ENCODE data around the gene RCAN1.
A peak's percentile ranks its signal among the peaks of the same experiment; 100 is the strongest.

RCAN1 gene

GRCh38 chr21:34642211-34643075 lies 27.5 kb upstream of the RCAN1 start:
- peak; percentile 25 for TF ChIP-seq PAX5 (IDR thresholded peaks at IDR 0.05; ENCODE audit: insufficient read depth, low read length, severe bottlenecking)
- 0 out of 2 replicates have a peak, but pooled peaks have one; percentile 10 for TF ChIP-seq SPI1 (IDR thresholded peaks at IDR 0.05; ENCODE audit: low read depth, low read length)
- no peak for TF ChIP-seq POLR2A (IDR thresholded peaks at IDR 0.05; ENCODE audit: low read depth, low read length)
- no peak for TF ChIP-seq TAF1 (IDR thresholded peaks at IDR 0.05; ENCODE audit: low read depth, low read length)
- peak; percentile 91 for FAIRE-seq
- peak; percentile 30 for DNase-seq (ENCODE audit: insufficient read length, low spot score)

- DNase-seq (ENCODE audit: insufficient read length, low spot score) = no peak
- no peak for FAIRE-seq
- no peak for TF ChIP-seq SPI1 (IDR thresholded peaks at IDR 0.05; ENCODE audit: low read depth, low read length)
These were observed 25.9 kb upstream of the RCAN1 start for GRCh38 chr21:34640858-34641257.

- FAIRE-seq (peak; percentile 85), DNase-seq (ENCODE audit: insufficient read length, low spot score) (peak; percentile 25)
- TF ChIP-seq TAF1 (IDR thresholded peaks at IDR 0.05; ENCODE audit: low read depth, low read length) (0 out of 2 replicates have a peak, but pooled peaks have one; percentile 28), PAX5 (IDR thresholded peaks at IDR 0.05; ENCODE audit: insufficient read depth, low read length, severe bottlenecking) (no peak)
These were observed 25.2 kb upstream of the RCAN1 start for GRCh38 chr21:34639882-34640788.

GRCh38 chr21:34639250-34639649 lies 24.3 kb upstream of the RCAN1 start:
- TF ChIP-seq POLR2AphosphoS5 (IDR thresholded peaks at IDR 0.05; ENCODE audit: low read depth, low read length) = no peak
- TF ChIP-seq TAF1 (IDR thresholded peaks at IDR 0.05; ENCODE audit: low read depth, low read length) = no peak
- TF ChIP-seq POLR2A (IDR thresholded peaks at IDR 0.05; ENCODE audit: low read depth, low read length) = no peak
- no peak for TF ChIP-seq PAX5 (IDR thresholded peaks at IDR 0.05; ENCODE audit: insufficient read depth, low read length, severe bottlenecking)
- no peak for TF ChIP-seq POU2F2 (IDR thresholded peaks at IDR 0.05; ENCODE audit: low read depth, low read length)
- no peak for TF ChIP-seq SPI1 (IDR thresholded peaks at IDR 0.05; ENCODE audit: low read depth, low read length)
- no peak for FAIRE-seq

GRCh38 chr21:34636961-34637360 lies 22.0 kb upstream of the RCAN1 start:
- no peak for DNase-seq (ENCODE audit: insufficient read length, low spot score)
- no peak for FAIRE-seq
- no peak for TF ChIP-seq PAX5 (IDR thresholded peaks at IDR 0.05; ENCODE audit: insufficient read depth, low read length, severe bottlenecking)
- no peak for TF ChIP-seq POU2F2 (IDR thresholded peaks at IDR 0.05; ENCODE audit: low read depth, low read length)
- TF ChIP-seq SPI1 (IDR thresholded peaks at IDR 0.05; ENCODE audit: low read depth, low read length) = no peak
- TF ChIP-seq POLR2A (IDR thresholded peaks at IDR 0.05; ENCODE audit: low read depth, low read length) = no peak
- no peak for TF ChIP-seq TAF1 (IDR thresholded peaks at IDR 0.05; ENCODE audit: low read depth, low read length)

More at GRCh38 chr21:34639250-34639649, 24.3 kb upstream of the RCAN1 start:
- DNase-seq (ENCODE audit: insufficient read length, low spot score) = no peak

GRCh38 chr21:34635307-34635706 lies 20.4 kb upstream of the RCAN1 start:
- TF ChIP-seq POLR2AphosphoS5 (IDR thresholded peaks at IDR 0.05; ENCODE audit: low read depth, low read length) = no peak
- TF ChIP-seq POU2F2 (IDR thresholded peaks at IDR 0.05; ENCODE audit: low read depth, low read length) = no peak
- TF ChIP-seq SPI1 (IDR thresholded peaks at IDR 0.05; ENCODE audit: low read depth, low read length) = no peak
- no peak for TF ChIP-seq POLR2A (IDR thresholded peaks at IDR 0.05; ENCODE audit: low read depth, low read length)
- no peak for TF ChIP-seq TAF1 (IDR thresholded peaks at IDR 0.05; ENCODE audit: low read depth, low read length)
- TF ChIP-seq PAX5 (IDR thresholded peaks at IDR 0.05; ENCODE audit: insufficient read depth, low read length, severe bottlenecking) = no peak
- DNase-seq (ENCODE audit: insufficient read length, low spot score) (no peak), FAIRE-seq (peak; percentile 74)

GRCh38 chr21:34632498-34632897 lies 17.6 kb upstream of the RCAN1 start:
- FAIRE-seq (no peak), DNase-seq (ENCODE audit: insufficient read length, low spot score) (no peak)
- TF ChIP-seq POU2F2 (IDR thresholded peaks at IDR 0.05; ENCODE audit: low read depth, low read length) (no peak), POLR2A (IDR thresholded peaks at IDR 0.05; ENCODE audit: low read depth, low read length) (no peak), TAF1 (IDR thresholded peaks at IDR 0.05; ENCODE audit: low read depth, low read length) (no peak), POLR2AphosphoS5 (IDR thresholded peaks at IDR 0.05; ENCODE audit: low read depth, low read length) (no peak), PAX5 (IDR thresholded peaks at IDR 0.05; ENCODE audit: insufficient read depth, low read length, severe bottlenecking) (no peak), SPI1 (IDR thresholded peaks at IDR 0.05; ENCODE audit: low read depth, low read length) (no peak)

GRCh38 chr21:34630536-34631143 lies 15.7 kb upstream of the RCAN1 start:
- DNase-seq (ENCODE audit: insufficient read length, low spot score) (peak; percentile 48), FAIRE-seq (peak; percentile 87)
- TF ChIP-seq PAX5 (IDR thresholded peaks at IDR 0.05; ENCODE audit: insufficient read depth, low read length, severe bottlenecking) (no peak), POLR2A (IDR thresholded peaks at IDR 0.05; ENCODE audit: low read depth, low read length) (no peak), SPI1 (IDR thresholded peaks at IDR 0.05; ENCODE audit: low read depth, low read length) (no peak), POLR2AphosphoS5 (IDR thresholded peaks at IDR 0.05; ENCODE audit: low read depth, low read length) (no peak), POU2F2 (IDR thresholded peaks at IDR 0.05; ENCODE audit: low read depth, low read length) (no peak), TAF1 (IDR thresholded peaks at IDR 0.05; ENCODE audit: low read depth, low read length) (no peak)

- TF ChIP-seq SPI1 (IDR thresholded peaks at IDR 0.05; ENCODE audit: low read depth, low read length) = no peak
- TF ChIP-seq TAF1 (IDR thresholded peaks at IDR 0.05; ENCODE audit: low read depth, low read length) = no peak
- no peak for TF ChIP-seq PAX5 (IDR thresholded peaks at IDR 0.05; ENCODE audit: insufficient read depth, low read length, severe bottlenecking)
- no peak for TF ChIP-seq POU2F2 (IDR thresholded peaks at IDR 0.05; ENCODE audit: low read depth, low read length)
- no peak for TF ChIP-seq POLR2AphosphoS5 (IDR thresholded peaks at IDR 0.05; ENCODE audit: low read depth, low read length)
- no peak for TF ChIP-seq POLR2A (IDR thresholded peaks at IDR 0.05; ENCODE audit: low read depth, low read length)
- FAIRE-seq (no peak), DNase-seq (ENCODE audit: insufficient read length, low spot score) (no peak)
These were observed 11.2 kb upstream of the RCAN1 start for GRCh38 chr21:34626131-34626530.

Measured in GM12891 (cell line).